SK-N-SH (cell line): ENCODE data around the gene TMEM234. TPM values are rescaled to one million over a fixed set of nuclear protein-coding genes. Genes with fewer than 3 reads are reported as not detected.

ENCODE experiments used
- CTCF ChIA-PET: fragments of 300-600, 350-600 bp; formaldehyde crosslinking; extraction: SDS; loops from one replicate; lab custom pipeline; 2021; lab: Yijun Ruan, JAX
- POLR2A ChIA-PET: fragments of 350-600 bp; sonication (Branson Sonifier 250); formaldehyde crosslinking; extraction: SDS; loops from one replicate; lab custom pipeline; 2020; ENCODE audit warnings: antibody characterized with exemption, inconsistent platforms; lab: Yijun Ruan, JAX
- DNase-seq: peaks from one replicate; pipeline ENCODE4 v3.0.0; 2012
- H2AFZ ChIP-seq: fragments of 200-600 bp; sonication (generic); 2 replicates; pipeline ENCODE4 v1.8.1; 2016; ENCODE audit warnings: antibody characterized with exemption, mild to moderate bottlenecking, low read depth
- H3F3A ChIP-seq: fragments of 200-600 bp; sonication (generic); replicated peaks from 2 replicates; pipeline ENCODE3; 2016; ENCODE audit warnings: antibody characterized with exemption, mild to moderate bottlenecking; ENCODE audit not compliant: insufficient read depth
- H3K27ac ChIP-seq, 2 experiments: fragments of 200-500 bp in 1 of 2; fragments of 200-600 bp in 1 of 2; sonication (Bioruptor generic) in 1 of 2; sonication (generic), shearing (Covaris generic) in 1 of 2; 2 replicates each; pipeline versions ENCODE4 v1.5.1 to v1.6.1; 2014 to 2016; ENCODE audit warnings: low read depth in 2 of 2, inconsistent platforms in 1 of 2, low read length in 1 of 2, mild to moderate bottlenecking in 1 of 2, mixed read lengths in 1 of 2
- H3K27me3 ChIP-seq: fragments of 200-600 bp; sonication (generic), shearing (Covaris generic); 2 replicates; pipeline ENCODE4 v1.6.1; 2016; ENCODE audit warnings: mixed run types; ENCODE audit not compliant: insufficient read depth
- H3K36me3 ChIP-seq, 2 experiments: fragments of 200-500 bp in 1 of 2; fragments of 200-600 bp in 1 of 2; sonication (Bioruptor generic) in 1 of 2; sonication (generic) in 1 of 2; replicated peaks in 1 of 2; 2 replicates each; pipeline versions ENCODE3 to v1.5.1; 2014 to 2016; ENCODE audit warnings: low read length in 1 of 2, mild to moderate bottlenecking in 1 of 2; ENCODE audit not compliant: insufficient read depth in 2 of 2, control insufficient read depth in 1 of 2
- H3K4me1 ChIP-seq, 2 experiments: fragments of 200-500 bp in 1 of 2; fragments of 200-600 bp in 1 of 2; sonication (Bioruptor generic) in 1 of 2; sonication (generic), shearing (Covaris generic) in 1 of 2; 2 replicates each; pipeline versions ENCODE4 v1.5.1 to v1.6.1; 2014 to 2016; ENCODE audit warnings: low read depth in 1 of 2, low read length in 1 of 2, mixed run types in 1 of 2; ENCODE audit not compliant: insufficient read depth in 2 of 2, control insufficient read depth in 1 of 2
- H3K4me2 ChIP-seq: fragments of 200-600 bp; sonication (generic), shearing (Covaris generic); 2 replicates; pipeline ENCODE4 v1.6.1; 2017; ENCODE audit warnings: mixed run types
- H3K4me3 ChIP-seq, 2 experiments: fragments of 200-500 bp in 1 of 2; fragments of 200-600 bp in 1 of 2; sonication (Bioruptor generic) in 1 of 2; sonication (generic), shearing (Covaris generic) in 1 of 2; 2 replicates each; pipeline versions ENCODE4 v1.5.1 to v1.8.1; 2014 to 2016; ENCODE audit warnings: low read depth in 2 of 2, inconsistent platforms in 1 of 2, low read length in 1 of 2, mild to moderate bottlenecking in 1 of 2, mixed read lengths in 1 of 2, moderate library complexity in 1 of 2
- H3K79me2 ChIP-seq: fragments of 200-600 bp; sonication (generic); 2 replicates; pipeline ENCODE4 v1.8.1; 2017; ENCODE audit warnings: mild to moderate bottlenecking; ENCODE audit not compliant: insufficient read depth
- H3K9ac ChIP-seq: fragments of 200-600 bp; sonication (generic); 2 replicates; pipeline ENCODE4 v1.6.1; 2017; ENCODE audit warnings: mixed run types
- H3K9me2 ChIP-seq: fragments of 200-600 bp; sonication (generic); 2 replicates; pipeline ENCODE4 v1.6.1; 2017; ENCODE audit warnings: mixed run types
- H3K9me3 ChIP-seq: fragments of 200-600 bp; sonication (generic); 2 replicates; pipeline ENCODE4 v1.6.1; 2017; ENCODE audit warnings: mixed run types, mild to moderate bottlenecking, moderate library complexity
- H4K20me1 ChIP-seq: fragments of 200-600 bp; sonication (generic); 2 replicates; pipeline ENCODE4 v1.6.1; 2017; ENCODE audit warnings: mild to moderate bottlenecking, mixed run types; ENCODE audit not compliant: insufficient read depth
- EZH2phosphoT487 ChIP-seq: fragments of 200-600 bp; sonication (generic); IDR thresholded peaks from 2 replicates; pipeline ENCODE4 v1.6.1; 2017; ENCODE audit warnings: low read depth, mixed run types, mild to moderate bottlenecking, antibody characterized with exemption, moderate library complexity, borderline replicate concordance
- FOXJ3 ChIP-seq: sonication (generic); formaldehyde crosslinking; IDR thresholded peaks from 2 replicates; pipeline ENCODE4 v1.5.1; 2020; ENCODE audit warnings: mild to moderate bottlenecking, missing genetic modification reagents
- GABPA ChIP-seq: IDR thresholded peaks from 2 replicates; pipeline ENCODE4 v1.4.0; 2012; ENCODE audit warnings: low read depth, mild to moderate bottlenecking
- GATA2 ChIP-seq: sonication (generic); formaldehyde crosslinking; IDR thresholded peaks from 2 replicates; pipeline ENCODE4 v1.5.0; 2020; ENCODE audit warnings: mild to moderate bottlenecking, missing genetic modification reagents
- IRF3 ChIP-seq: fragments of 150-350 bp; IDR thresholded peaks from 2 replicates; pipeline ENCODE4 v1.6.1; 2016; ENCODE audit warnings: mild to moderate bottlenecking, low read depth, low read length
- POLR2AphosphoS5 ChIP-seq: IDR thresholded peaks from 2 replicates; pipeline ENCODE4 v1.6.1; 2012; ENCODE audit warnings: low read depth, low read length
- RAD21 ChIP-seq: IDR thresholded peaks from 2 replicates; pipeline ENCODE4 v1.6.1; 2012; ENCODE audit warnings: mild to moderate bottlenecking, low read length
- RXRA ChIP-seq: IDR thresholded peaks from 2 replicates; pipeline ENCODE4 v1.4.0; 2012; ENCODE audit warnings: low read depth, mild to moderate bottlenecking, borderline replicate concordance
- SIN3A ChIP-seq: IDR thresholded peaks from 2 replicates; pipeline ENCODE4 v1.6.1; 2012; ENCODE audit warnings: low read depth, mild to moderate bottlenecking, low read length, moderate library complexity, borderline replicate concordance
- TAF1 ChIP-seq: IDR thresholded peaks from 2 replicates; pipeline ENCODE4 v1.6.1; 2012; ENCODE audit warnings: low read depth, mild to moderate bottlenecking, low read length, moderate library complexity, borderline replicate concordance
- TCF12 ChIP-seq: IDR thresholded peaks from 2 replicates; pipeline ENCODE4 v1.4.0; 2012
- TEAD4 ChIP-seq: IDR thresholded peaks from 2 replicates; pipeline ENCODE4 v1.4.0; 2012; ENCODE audit warnings: mild to moderate bottlenecking, borderline replicate concordance; ENCODE audit not compliant: insufficient read depth
- WGBS: methylation state at CpG from one replicate; pipeline ENCODE4 v1.1.6; 2017; ENCODE audit warnings: low lambda C conversion rate; 5-methylcytosine and 5-hydroxymethylcytosine counted together
- polyA plus RNA-seq, 3 experiments: library from polyadenylated mRNA; depleted of rRNA; stranded (reverse); fragments of >200 nt; gene quantifications; 2 replicates each; pipeline ENCODE4 v1.2.3, GENCODE V29; 2012
- TF ChIP-seq, protein P1 (sequence below): IDR thresholded peaks from 2 replicates; pipeline ENCODE4 v1.6.1; 2012; ENCODE audit warnings: mild to moderate bottlenecking, low read depth, low read length, moderate library complexity
- TF ChIP-seq, protein P2 (sequence below): fragments of 200-600 bp; sonication (generic); IDR thresholded peaks from 2 replicates; pipeline ENCODE4 v1.6.1; 2017; ENCODE audit warnings: antibody characterized with exemption, mild to moderate bottlenecking, moderate library complexity

Gene TMEM234
- polyA plus RNA-seq, 1 of the 3 experiments (the other 2 are of a cell fraction): 31.9 TPM

DNA sequence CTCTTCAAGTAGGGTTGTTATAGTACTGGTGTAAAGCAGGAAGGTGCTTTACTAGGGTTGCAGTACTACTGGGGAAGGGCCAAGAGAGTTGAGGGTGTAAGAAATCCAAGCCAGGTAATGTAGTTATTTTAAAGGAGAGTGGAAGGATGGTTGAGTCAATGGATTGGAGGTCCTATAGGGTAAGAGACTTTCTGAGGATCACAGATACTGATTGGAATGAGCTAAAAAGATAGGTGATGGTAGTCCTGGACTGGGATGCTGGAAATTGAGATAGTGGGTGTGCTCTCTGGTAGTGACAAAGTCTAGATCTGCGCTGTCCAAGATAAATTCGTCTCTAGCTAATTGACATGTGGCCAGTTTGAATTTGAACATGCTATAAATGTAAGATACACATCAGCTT is 35.7 kb downstream of the TMEM234 start:
- Histone ChIP-seq H3K27ac (no peak overlapping the region), H3K36me3 (peaks cover 59 to 80% of the 10 kb centered on the region in 2 experiments), H3K27me3 (no peaks in the 10 kb centered on the region), H3K9ac (no peak overlapping the region), H2AFZ (no peak overlapping the region), H3K4me2 (no peak overlapping the region), H3K4me3 (no peak overlapping the region), H3K9me3 (no peaks in the 10 kb centered on the region), H3F3A (no peaks in the 10 kb centered on the region), H3K9me2 (no peaks in the 10 kb centered on the region), H3K4me1 (peaks cover 11 to 13% of the 10 kb centered on the region in 2 experiments; a peak in 2 of 4 replicates), H4K20me1 (peaks cover 29% of the 10 kb centered on the region), H3K79me2 (peaks cover 72% of the 10 kb centered on the region)
- POLR2A ChIA-PET: no interaction called here
- no peak for DNase-seq
- WGBS: 97% methylated on average over 2 of the region's 2 CpGs
- no peak for TF ChIP-seq GATA2
- no peak for TF ChIP-seq TEAD4
- no peak for TF ChIP-seq TAF1
- no peak for TF ChIP-seq RXRA
- CTCF ChIA-PET: interaction anchor here (1.2 kb wide), 1 partner anchor 14 kb away, joined by 6 read pairs; the partner anchor contains the start of gene CCDC28B

- H3K9me3 ChIP-seq: no peaks in the 10 kb centered on the region
- H4K20me1 ChIP-seq: peaks cover 32% of the 10 kb centered on the region
- WGBS: 97% methylated on average over 2 of the region's 2 CpGs
- TF ChIP-seq, protein P1, sequence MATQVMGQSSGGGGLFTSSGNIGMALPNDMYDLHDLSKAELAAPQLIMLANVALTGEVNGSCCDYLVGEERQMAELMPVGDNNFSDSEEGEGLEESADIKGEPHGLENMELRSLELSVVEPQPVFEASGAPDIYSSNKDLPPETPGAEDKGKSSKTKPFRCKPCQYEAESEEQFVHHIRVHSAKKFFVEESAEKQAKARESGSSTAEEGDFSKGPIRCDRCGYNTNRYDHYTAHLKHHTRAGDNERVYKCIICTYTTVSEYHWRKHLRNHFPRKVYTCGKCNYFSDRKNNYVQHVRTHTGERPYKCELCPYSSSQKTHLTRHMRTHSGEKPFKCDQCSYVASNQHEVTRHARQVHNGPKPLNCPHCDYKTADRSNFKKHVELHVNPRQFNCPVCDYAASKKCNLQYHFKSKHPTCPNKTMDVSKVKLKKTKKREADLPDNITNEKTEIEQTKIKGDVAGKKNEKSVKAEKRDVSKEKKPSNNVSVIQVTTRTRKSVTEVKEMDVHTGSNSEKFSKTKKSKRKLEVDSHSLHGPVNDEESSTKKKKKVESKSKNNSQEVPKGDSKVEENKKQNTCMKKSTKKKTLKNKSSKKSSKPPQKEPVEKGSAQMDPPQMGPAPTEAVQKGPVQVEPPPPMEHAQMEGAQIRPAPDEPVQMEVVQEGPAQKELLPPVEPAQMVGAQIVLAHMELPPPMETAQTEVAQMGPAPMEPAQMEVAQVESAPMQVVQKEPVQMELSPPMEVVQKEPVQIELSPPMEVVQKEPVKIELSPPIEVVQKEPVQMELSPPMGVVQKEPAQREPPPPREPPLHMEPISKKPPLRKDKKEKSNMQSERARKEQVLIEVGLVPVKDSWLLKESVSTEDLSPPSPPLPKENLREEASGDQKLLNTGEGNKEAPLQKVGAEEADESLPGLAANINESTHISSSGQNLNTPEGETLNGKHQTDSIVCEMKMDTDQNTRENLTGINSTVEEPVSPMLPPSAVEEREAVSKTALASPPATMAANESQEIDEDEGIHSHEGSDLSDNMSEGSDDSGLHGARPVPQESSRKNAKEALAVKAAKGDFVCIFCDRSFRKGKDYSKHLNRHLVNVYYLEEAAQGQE: no peak
- TF ChIP-seq FOXJ3 (CRISPR knock-in tag) (no peak), POLR2AphosphoS5 (no peak), EZH2phosphoT487 (no peak), GABPA (no peak), SIN3A (no peak), RAD21 (no peak), IRF3 (no peak), TCF12 (no peak)
- TF ChIP-seq, protein P2, sequence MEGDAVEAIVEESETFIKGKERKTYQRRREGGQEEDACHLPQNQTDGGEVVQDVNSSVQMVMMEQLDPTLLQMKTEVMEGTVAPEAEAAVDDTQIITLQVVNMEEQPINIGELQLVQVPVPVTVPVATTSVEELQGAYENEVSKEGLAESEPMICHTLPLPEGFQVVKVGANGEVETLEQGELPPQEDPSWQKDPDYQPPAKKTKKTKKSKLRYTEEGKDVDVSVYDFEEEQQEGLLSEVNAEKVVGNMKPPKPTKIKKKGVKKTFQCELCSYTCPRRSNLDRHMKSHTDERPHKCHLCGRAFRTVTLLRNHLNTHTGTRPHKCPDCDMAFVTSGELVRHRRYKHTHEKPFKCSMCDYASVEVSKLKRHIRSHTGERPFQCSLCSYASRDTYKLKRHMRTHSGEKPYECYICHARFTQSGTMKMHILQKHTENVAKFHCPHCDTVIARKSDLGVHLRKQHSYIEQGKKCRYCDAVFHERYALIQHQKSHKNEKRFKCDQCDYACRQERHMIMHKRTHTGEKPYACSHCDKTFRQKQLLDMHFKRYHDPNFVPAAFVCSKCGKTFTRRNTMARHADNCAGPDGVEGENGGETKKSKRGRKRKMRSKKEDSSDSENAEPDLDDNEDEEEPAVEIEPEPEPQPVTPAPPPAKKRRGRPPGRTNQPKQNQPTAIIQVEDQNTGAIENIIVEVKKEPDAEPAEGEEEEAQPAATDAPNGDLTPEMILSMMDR: no peak
- no peak overlapping the region for H3K9ac ChIP-seq
- no peak overlapping the region for H3K27ac ChIP-seq
- CTCF ChIA-PET: interaction anchor here (1.2 kb wide), 1 partner anchor 14 kb away, joined by 6 read pairs; the partner anchor contains the start of gene CCDC28B
- no peak for DNase-seq
- H3K4me1 ChIP-seq: peaks cover 15 to 16% of the 10 kb centered on the region in 2 experiments; a peak in 3 of 4 replicates
- peaks cover 76% of the 10 kb centered on the region for H3K79me2 ChIP-seq
- no peaks in the 10 kb centered on the region for H3K27me3 ChIP-seq
- POLR2A ChIA-PET: interaction anchor here (1.2 kb wide), 1 partner anchor 11 kb away, joined by 3 read pairs; no protein-coding TSS in a partner anchor
- no peaks in the 10 kb centered on the region for H3F3A ChIP-seq
- no peak overlapping the region for H3K4me2 ChIP-seq
- H3K36me3 ChIP-seq: peaks cover 59 to 80% of the 10 kb centered on the region in 2 experiments
- H2AFZ ChIP-seq: no peak overlapping the region
- no peaks in the 10 kb centered on the region for H3K9me2 ChIP-seq
- H3K4me3 ChIP-seq: no peak overlapping the region
Measured at GRCh38 chr1:32186077-32186476, 36.1 kb downstream of the TMEM234 start.
